ENCODE measurements around the gene TUBB.
"Not testable (repeated sequence)": the region's sequence is repeated elsewhere in the genome, so short reads cannot be mapped to it uniquely, and the experiment has no call there.

Gene TUBB

DNA sequence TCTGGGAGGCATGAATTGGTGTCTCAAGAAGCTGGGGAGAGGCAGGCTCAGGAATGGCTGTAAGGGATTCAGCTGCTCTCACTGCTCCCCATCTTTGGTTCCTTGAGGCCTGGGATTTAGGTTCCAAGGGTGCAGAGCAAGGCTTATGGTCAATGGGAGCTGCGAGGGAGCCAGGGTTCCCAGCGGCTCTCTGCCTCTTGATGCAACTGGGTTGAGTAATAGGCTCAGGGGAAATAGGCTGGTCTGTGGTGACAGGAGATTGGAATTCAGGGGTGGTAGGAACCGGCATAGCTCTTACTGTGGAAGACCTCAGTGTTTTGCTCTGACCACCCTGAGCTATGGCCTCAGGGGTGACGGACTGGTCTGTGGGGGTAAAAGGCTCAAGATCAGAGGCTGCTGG lies 16.3 kb upstream of the TUBB start:
- no peak overlapping the region for H3K4me3 Mint-ChIP-seq
- no peaks in the 10 kb centered on the region for H3K9me3 Mint-ChIP-seq (ENCODE audit: low read depth)
- H3K36me3 Mint-ChIP-seq, result peaks cover 14% of the 10 kb centered on the region
- H3K27me3 Mint-ChIP-seq, result no peaks in the 10 kb centered on the region
- no peaks in the 10 kb centered on the region for H3K4me1 Mint-ChIP-seq (ENCODE audit: low read depth)
- H3K27ac Mint-ChIP-seq, result no peak overlapping the region

DNA sequence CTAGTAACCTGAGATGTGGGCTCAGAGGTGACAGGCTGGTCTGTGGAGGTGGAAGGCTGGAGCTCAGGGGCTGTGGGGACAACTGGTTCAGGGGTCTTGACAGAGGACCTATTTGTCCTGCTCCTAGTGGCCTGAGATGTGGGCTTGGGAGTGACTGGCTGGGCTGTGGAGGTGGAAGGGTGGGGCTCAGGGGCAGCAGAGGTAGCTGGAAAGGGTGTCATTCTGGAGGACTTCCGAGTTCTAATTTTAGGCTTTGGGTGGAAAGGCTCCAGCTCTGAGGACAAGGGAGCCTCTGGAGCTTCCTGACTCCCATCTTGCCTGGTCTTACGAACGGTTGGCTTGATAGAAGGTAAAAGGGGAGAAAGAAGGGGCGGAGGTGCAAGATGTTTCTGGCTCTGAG lies 14.5 kb upstream of the TUBB start:
- H3K9me3 Mint-ChIP-seq (ENCODE audit: low read depth), result no peaks in the 10 kb centered on the region
- H3K4me1 Mint-ChIP-seq (ENCODE audit: low read depth), result no peaks in the 10 kb centered on the region
- no peak overlapping the region for H3K27ac Mint-ChIP-seq
- no peak overlapping the region for H3K4me3 Mint-ChIP-seq
- H3K36me3 Mint-ChIP-seq, result peaks cover 19% of the 10 kb centered on the region
- no peaks in the 10 kb centered on the region for H3K27me3 Mint-ChIP-seq

DNA sequence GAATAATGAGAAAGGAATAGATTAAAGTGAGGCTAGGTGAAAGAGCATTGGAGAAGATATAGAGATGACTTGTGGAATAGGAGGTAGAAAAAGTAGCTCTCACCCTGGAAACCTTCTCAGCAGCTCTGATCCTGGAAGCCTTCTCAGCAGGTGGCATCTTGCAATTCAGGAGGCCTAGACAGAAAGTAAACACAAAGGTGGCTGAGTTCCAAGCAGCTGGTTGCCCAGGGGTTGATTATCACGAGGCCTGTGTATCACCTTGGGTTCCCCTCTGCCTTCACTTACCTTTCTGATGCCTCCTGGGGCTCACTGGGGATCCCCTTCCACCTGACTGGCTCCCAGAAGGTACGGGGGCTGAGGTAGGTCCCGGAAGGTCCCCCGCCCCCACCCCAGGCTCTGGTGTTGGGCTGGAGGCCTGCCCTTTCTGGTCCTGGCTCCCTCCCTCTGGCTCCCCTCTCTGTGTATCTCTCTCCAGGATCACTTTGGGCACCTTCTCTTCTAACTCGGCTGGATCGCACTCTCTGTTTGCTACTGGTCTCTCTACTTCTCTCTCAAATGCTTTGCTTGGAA lies 12.8 kb upstream of the TUBB start:
- Mint-ChIP-seq H3K9me3 (ENCODE audit: low read depth) (no peaks in the 10 kb centered on the region), H3K4me1 (ENCODE audit: low read depth) (peaks cover 8% of the 10 kb centered on the region), H3K4me3 (no peak overlapping the region), H3K27me3 (no peaks in the 10 kb centered on the region), H3K36me3 (peaks cover 29% of the 10 kb centered on the region), H3K27ac (no peak overlapping the region)

DNA sequence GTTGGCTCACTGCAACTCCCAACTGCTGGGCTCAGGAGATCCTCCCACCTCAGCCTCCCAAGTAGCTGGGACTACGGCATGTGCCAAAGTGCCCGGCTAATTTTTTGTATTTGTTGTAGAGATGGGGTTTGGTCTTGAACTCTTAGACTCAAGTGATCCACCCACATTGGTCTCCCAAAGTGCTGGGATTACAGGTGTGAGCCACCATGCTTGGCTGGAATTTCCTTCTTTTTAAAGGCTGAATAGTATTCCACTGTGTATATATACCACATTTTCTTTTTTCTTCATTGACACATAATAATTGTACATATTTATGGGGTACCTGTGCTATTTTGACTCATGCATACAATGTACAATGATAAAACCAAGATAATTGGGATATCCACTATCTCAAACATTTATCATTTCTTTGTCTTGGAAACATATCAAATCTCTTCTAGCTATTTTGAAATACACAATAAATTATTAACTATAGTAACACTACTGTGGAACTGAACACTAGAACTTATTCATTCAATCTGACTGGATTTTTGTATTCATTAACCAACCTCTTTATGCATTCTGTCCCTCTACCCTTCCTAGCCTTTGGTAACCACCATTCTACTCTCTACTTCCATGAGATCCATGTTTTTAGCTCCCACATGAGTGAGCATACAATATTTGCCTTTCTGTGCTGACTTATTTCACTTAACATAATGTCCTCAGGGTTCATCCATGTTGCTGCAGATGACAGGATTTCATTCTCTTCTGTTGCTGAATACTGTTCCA lies 10.9 kb upstream of the TUBB start:
- H3K36me3 Mint-ChIP-seq, result peaks cover 35% of the 10 kb centered on the region
- H3K4me1 Mint-ChIP-seq (ENCODE audit: low read depth), result peaks cover 11% of the 10 kb centered on the region
- H3K4me3 Mint-ChIP-seq, result no peak overlapping the region
- H3K27ac Mint-ChIP-seq, result no peak overlapping the region
- H3K9me3 Mint-ChIP-seq (ENCODE audit: low read depth), result no peaks in the 10 kb centered on the region
- no peaks in the 10 kb centered on the region for H3K27me3 Mint-ChIP-seq

DNA sequence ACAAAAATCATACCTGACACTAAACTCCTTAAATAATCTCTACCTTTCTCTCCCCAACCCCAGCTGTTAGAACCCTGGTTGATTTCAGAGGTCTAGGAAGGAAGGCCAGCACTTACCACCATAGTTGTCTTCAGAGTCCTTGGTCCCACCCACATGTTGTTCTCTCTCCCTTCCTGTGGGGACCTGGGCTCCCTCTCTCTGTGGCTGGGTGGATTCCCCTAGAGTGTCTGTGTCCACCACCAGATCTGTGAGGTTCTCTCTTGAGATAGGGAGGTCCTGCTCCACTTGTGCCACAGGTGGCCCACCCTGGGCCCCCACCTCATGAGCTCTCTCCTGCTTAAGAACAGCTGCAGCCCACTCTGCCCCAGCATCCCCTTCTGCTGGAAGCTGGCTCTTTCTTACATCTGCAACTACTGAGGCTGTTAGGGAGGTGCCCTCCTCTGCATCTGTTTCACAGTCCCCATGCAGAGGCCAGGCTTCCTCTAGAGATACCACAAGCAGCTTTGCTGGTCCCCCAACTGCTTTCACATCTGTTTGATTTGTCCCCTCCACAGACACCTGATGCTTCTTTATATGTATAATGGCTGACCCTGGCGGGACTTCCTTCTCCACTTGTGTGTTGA lies 8.3 kb upstream of the TUBB start:
- Mint-ChIP-seq H3K4me1 (ENCODE audit: low read depth) (peaks cover 26% of the 10 kb centered on the region), H3K36me3 (peaks cover 29% of the 10 kb centered on the region), H3K27ac (no peak overlapping the region), H3K9me3 (ENCODE audit: low read depth) (no peaks in the 10 kb centered on the region), H3K4me3 (no peak overlapping the region), H3K27me3 (no peaks in the 10 kb centered on the region)

DNA sequence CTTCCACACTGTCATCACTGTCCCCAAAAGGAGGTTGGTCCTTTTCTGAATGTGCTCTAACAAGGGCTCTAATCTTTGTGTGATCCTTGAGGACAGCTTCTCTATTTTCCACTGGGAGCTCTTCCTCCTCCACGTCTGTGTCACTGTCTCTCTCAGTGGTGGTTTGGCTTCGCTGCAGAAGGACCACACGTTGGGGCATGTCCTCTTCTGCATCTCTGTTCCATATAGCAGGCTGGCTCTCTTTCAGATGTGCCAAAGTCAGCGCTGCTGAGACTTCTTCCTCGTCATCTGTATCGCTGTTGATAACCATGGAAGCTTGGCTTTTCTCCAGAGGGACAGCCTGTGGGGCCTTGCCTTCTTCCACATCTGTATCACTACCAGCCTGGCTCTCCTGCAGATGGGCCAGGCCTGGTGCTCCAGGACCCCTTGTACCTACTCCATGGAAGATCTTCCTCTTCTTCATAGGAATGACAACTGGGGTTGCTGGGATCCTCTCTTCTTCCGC lies 7.7 kb upstream of the TUBB start:
- no peaks in the 10 kb centered on the region for H3K9me3 Mint-ChIP-seq (ENCODE audit: low read depth)
- no peaks in the 10 kb centered on the region for H3K27me3 Mint-ChIP-seq
- peaks cover 26% of the 10 kb centered on the region for H3K36me3 Mint-ChIP-seq
- no peak overlapping the region for H3K4me3 Mint-ChIP-seq
- no peak overlapping the region for H3K27ac Mint-ChIP-seq
- peaks cover 30% of the 10 kb centered on the region for H3K4me1 Mint-ChIP-seq (ENCODE audit: low read depth)

DNA sequence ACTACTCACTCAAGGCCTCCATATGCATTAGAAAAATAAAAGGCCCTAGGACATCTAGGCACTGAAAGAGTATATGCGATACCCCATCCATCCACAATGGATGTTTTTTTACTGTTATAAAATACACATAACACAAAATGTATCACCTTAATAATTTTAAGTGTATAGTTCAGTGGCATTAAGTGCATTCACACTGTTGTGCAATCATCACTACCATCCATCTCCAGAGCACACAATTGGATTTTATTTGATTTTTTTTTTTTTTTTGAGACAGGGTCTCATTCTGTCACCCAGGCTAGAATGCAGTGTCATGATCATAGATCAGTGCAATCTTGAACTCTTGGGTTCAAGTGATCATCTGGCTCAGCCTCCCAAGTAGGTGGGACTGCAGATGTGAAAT lies 5.9 kb upstream of the TUBB start:
- no peak overlapping the region for H3K4me3 Mint-ChIP-seq
- H3K4me1 Mint-ChIP-seq (ENCODE audit: low read depth), result peaks cover 41% of the 10 kb centered on the region
- no peak overlapping the region for H3K27ac Mint-ChIP-seq
- no peaks in the 10 kb centered on the region for H3K9me3 Mint-ChIP-seq (ENCODE audit: low read depth)
- no peaks in the 10 kb centered on the region for H3K27me3 Mint-ChIP-seq
- peaks cover 26% of the 10 kb centered on the region for H3K36me3 Mint-ChIP-seq

DNA sequence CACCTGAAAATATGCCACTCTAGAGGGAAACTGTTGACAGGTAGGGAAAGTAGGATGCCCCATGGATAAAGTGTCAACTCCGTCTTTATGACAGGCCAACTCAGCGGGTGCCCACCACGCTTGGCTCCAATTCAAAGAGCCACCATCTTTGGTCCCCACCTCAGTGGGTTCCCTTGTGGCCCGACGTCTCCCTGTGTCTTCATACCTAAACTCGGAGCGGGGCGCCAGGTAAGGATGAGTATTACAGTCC lies 3.3 kb upstream of the TUBB start:
- no peaks in the 10 kb centered on the region for H3K27me3 Mint-ChIP-seq
- H3K27ac Mint-ChIP-seq, result peak overlapping the region; percentile 99
- H3K4me1 Mint-ChIP-seq (ENCODE audit: low read depth), result peaks cover 46% of the 10 kb centered on the region
- peak overlapping the region; percentile 96 for H3K4me3 Mint-ChIP-seq
- peaks cover 16% of the 10 kb centered on the region for H3K36me3 Mint-ChIP-seq
- H3K9me3 Mint-ChIP-seq (ENCODE audit: low read depth), result no peaks in the 10 kb centered on the region

DNA sequence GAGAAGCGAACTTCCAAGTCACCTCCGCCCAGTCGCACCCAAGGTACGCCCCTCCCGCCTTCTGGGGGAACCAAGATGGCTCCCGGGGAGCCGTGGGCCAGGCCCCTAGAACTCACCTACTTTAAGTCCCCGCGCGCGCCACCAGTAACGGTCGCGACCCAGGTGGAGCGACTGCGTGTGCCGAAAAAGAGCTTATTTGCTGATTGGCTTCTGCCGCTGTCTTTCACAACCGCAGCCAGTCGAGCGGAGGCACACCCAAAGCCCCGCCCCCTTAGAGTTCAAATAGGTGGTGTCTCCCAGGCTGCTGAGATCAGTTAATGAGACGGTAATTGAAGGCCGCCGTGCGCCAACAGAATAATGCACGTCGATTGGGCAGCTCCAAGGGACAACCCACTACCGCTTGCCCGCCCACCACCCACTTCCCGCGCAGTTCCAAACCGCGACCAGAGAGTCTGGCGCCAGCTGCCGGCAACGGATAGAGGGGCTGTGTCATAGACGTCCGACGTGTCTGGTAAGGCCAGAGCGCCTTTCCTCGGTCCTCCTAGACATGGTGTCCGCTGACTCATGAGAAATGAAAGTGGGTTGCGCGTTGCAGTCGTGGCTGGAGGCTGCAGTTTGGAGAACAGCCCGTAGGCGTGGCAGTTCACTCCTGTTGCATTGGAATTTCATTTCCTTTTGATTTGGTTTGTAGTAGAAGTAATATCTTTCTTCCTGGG lies 2.9 kb upstream of the TUBB start, which contains the start of gene MDC1:
Gene MDC1 (minus strand): TSS at position 153 of the 716 bp plus-strand sequence. CDS start 2,106 bp downstream, outside the sequence.
- no peaks in the 10 kb centered on the region for H3K9me3 Mint-ChIP-seq (ENCODE audit: low read depth)
- peak within 1 kb of the TSS; percentile 96 for H3K4me3 Mint-ChIP-seq
- H3K4me1 Mint-ChIP-seq (ENCODE audit: low read depth), result peaks cover 41% of the 10 kb centered on the region
- no peaks in the 10 kb centered on the region for H3K27me3 Mint-ChIP-seq
- H3K27ac Mint-ChIP-seq, result peak within 1 kb of the TSS; percentile 99
- H3K36me3 Mint-ChIP-seq, result peaks cover 11% of the 10 kb centered on the region

DNA sequence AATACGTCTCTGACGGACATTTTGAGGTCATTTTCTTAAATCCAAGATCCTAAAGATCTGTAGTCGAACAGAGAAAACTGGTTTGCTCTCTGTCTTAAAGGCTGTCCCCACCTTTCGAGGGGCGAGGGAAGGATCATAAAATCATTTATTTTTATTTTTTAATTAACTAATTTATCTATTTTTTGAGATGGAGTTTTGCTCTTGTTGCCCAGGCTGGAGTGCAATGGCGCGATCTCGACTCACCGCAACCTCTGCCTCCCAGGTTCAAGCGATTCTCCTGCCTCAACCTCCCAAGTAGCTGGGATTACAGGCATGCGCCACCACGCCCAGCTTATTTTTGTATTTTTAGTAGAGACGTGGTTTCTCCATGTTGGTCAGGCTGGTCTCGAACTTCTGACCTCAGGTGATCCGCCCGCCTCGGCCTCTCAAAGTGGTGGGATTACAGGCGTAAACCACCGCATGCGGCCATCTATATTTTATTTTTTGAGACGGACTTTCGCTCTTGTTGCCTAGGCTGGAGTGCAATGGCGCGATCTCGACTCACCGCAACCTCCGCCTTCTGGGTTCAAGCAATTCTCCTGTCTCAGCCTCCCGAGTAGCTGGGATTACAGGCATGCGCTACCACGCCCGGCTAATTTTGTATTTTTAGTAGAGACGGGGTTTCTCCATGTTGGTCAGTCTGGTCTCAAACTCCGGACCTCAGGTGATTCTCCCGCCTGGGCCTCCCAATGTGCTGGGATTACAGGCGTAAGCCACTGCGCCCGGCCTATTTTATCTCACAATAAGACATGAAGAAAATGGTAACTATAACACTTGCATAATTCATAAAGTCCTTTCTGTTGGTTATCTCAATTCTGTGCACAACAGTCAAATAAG lies 2.1 kb upstream of the TUBB start:
- not testable (repeated sequence) for H3K9me3 Mint-ChIP-seq (ENCODE audit: low read depth); H3K27me3 Mint-ChIP-seq
- H3K4me3 Mint-ChIP-seq, result peak overlapping the region; percentile 96
- H3K4me1 Mint-ChIP-seq (ENCODE audit: low read depth), result peaks cover 44% of the 10 kb centered on the region
- H3K27ac Mint-ChIP-seq, result peak overlapping the region; percentile 99
- peaks cover 10% of the 10 kb centered on the region for H3K36me3 Mint-ChIP-seq

DNA sequence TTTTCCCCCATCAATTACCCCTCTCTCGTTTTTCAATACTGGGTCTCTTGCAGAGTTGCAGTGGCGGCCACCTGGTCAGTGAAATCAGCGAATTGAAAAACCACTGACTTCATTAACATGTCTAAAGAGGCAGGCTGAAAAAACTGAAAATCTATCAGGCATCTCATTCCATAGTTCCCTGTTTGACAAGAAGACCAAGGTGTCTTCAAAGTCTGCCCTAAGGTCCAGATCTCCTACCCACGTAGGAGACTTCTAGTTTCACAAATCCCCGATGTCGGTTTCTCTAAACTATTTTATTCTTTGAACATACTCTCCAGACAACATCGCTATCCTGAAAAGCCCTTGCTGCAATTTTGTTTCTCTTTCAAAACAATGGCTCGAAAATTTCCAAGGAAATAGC lies 796 bp upstream of the TUBB start:
- Mint-ChIP-seq H3K27ac (peak overlapping the region; percentile 99), H3K9me3 (ENCODE audit: low read depth) (no peaks in the 10 kb centered on the region), H3K4me1 (ENCODE audit: low read depth) (peaks cover 56% of the 10 kb centered on the region), H3K27me3 (no peaks in the 10 kb centered on the region), H3K4me3 (peak overlapping the region; percentile 99), H3K36me3 (peaks cover 13% of the 10 kb centered on the region)

DNA sequence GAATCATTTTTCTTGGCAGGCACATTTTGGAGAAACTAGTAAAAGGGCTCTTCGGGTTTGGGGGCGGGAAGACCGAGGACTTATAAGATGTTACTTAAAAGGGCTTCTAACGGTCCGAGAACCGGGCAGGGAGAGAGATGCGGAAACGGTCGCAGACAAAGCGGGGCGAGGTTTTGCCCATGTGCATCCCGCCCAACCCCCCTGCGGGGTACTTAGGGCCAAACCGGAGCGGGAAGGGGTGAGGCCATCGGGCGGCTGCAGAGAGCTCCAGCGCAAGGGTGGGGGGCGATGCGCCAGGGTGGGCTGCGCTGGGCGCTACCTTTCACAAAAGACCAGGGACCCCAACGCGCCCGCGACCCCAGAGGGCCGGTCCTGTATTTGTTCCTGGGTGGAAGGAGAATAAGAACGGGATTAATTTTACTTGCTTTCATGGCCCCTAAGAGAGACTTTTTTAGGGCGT lies 616 bp downstream of the TUBB start:
- Mint-ChIP-seq H3K4me1 (ENCODE audit: low read depth) (peaks cover 61% of the 10 kb centered on the region), H3K27ac (peak overlapping the region; percentile 99), H3K9me3 (ENCODE audit: low read depth) (no peaks in the 10 kb centered on the region), H3K4me3 (peak overlapping the region; percentile 99), H3K36me3 (peaks cover 14% of the 10 kb centered on the region), H3K27me3 (no peaks in the 10 kb centered on the region)

DNA sequence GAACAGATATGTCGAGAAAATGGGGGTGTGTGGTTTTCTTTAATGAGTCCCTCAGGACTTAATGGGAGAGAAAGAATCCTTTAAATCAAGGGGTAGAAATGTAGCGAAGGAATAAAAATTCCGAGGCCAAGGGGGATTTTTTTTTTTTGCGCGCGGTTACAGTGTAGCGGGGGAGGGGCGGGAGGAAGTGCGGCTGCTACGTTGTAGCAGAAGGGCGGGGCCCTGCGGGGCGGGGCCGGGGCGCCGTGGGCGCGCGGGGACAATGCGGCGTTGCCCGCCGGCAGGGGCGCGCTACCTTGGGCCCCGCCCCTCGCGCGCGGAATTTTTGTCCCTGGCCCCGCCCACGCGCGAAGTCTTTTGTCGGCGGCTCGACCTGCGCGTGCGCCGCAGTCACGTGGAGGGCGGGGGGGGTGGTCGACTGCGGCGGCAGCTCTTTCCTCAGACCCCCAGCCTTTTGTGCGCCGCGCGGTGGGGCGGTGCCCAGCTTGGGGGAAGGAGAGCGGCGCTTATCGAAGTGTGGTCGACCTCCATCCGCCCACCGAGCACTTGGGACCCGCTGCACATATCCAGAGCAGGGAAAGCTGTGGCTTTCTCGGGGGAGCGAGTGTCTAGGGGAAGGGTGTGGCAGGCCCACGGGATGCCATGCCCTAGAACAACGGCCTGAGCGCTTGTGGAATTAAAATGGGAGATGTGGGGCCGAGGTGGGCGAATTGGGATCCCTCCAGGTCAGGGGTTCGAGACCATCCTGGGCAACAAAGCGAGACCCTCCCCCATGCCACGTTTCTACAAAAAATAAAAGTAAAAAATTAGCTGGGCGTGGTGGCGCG lies 1.3 kb downstream of the TUBB start:
- Mint-ChIP-seq H3K9me3 (ENCODE audit: low read depth) (no peaks in the 10 kb centered on the region), H3K27ac (peak overlapping the region; percentile 99), H3K36me3 (peaks cover 12% of the 10 kb centered on the region), H3K27me3 (no peaks in the 10 kb centered on the region), H3K4me1 (ENCODE audit: low read depth) (peaks cover 57% of the 10 kb centered on the region), H3K4me3 (peak overlapping the region; percentile 99)

DNA sequence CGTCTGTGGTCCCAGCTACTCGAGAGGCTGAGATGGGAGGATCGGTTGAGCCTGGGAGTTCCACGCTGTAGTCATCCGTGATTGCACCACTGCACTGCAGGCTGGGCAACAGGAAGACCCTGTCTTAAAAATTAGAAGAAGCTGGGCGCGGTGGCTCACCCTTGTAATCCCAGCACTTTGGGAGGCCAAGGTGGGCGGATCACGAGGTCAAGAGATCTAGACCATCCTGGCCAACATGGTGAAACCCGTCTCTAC lies 1.8 kb downstream of the TUBB start:
- Mint-ChIP-seq H3K36me3 (peaks cover 10% of the 10 kb centered on the region), H3K4me3 (peak overlapping the region; percentile 99), H3K4me1 (ENCODE audit: low read depth) (peaks cover 54% of the 10 kb centered on the region), H3K27ac (peak overlapping the region; percentile 99)
- not testable (repeated sequence) for H3K27me3 Mint-ChIP-seq; H3K9me3 Mint-ChIP-seq (ENCODE audit: low read depth)

All from activated naive CD8-positive, alpha-beta T cell (primary cell).